SK-N-SH (cell line): ENCODE measurements around the gene ABCG1.

Source experiments
- CTCF ChIP-seq: fragments of 200-600 bp; sonication (generic); IDR thresholded peaks from 2 replicates; pipeline ENCODE4 v1.6.1; 2017; ENCODE audit warnings: antibody characterized with exemption, mild to moderate bottlenecking, moderate library complexity
- EP300 ChIP-seq, 2 experiments: IDR thresholded peaks; 2 replicates each; pipeline versions ENCODE4 v1.4.0 to v1.6.1; 2012; ENCODE audit warnings: borderline replicate concordance in 1 of 2, low read depth in 1 of 2, low read length in 1 of 2
- EZH2phosphoT487 ChIP-seq: fragments of 200-600 bp; sonication (generic); IDR thresholded peaks from 2 replicates; pipeline ENCODE4 v1.6.1; 2017; ENCODE audit warnings: low read depth, mixed run types, mild to moderate bottlenecking, antibody characterized with exemption, moderate library complexity, borderline replicate concordance
- FOXJ3 ChIP-seq: sonication (generic); formaldehyde crosslinking; IDR thresholded peaks from 2 replicates; pipeline ENCODE4 v1.5.1; 2020; ENCODE audit warnings: mild to moderate bottlenecking, missing genetic modification reagents
- GABPA ChIP-seq: IDR thresholded peaks from 2 replicates; pipeline ENCODE4 v1.4.0; 2012; ENCODE audit warnings: low read depth, mild to moderate bottlenecking
- JUND ChIP-seq: IDR thresholded peaks from 2 replicates; pipeline ENCODE4 v1.4.0; 2012
- MXI1 ChIP-seq: IDR thresholded peaks from 2 replicates; pipeline ENCODE4 v1.6.1; 2012; ENCODE audit warnings: mild to moderate bottlenecking, low read depth, low read length, improper control_type of control experiment
- NFIC ChIP-seq: IDR thresholded peaks from 2 replicates; pipeline ENCODE4 v1.4.0; 2012; ENCODE audit warnings: borderline replicate concordance
- POLR2AphosphoS5 ChIP-seq: IDR thresholded peaks from 2 replicates; pipeline ENCODE4 v1.6.1; 2012; ENCODE audit warnings: low read depth, low read length
- RCOR1 ChIP-seq: fragments of 150-350 bp; IDR thresholded peaks from 2 replicates; pipeline ENCODE4 v1.6.1; 2017; ENCODE audit warnings: antibody characterized with exemption, low read length
- SIN3A ChIP-seq: IDR thresholded peaks from 2 replicates; pipeline ENCODE4 v1.6.1; 2012; ENCODE audit warnings: low read depth, mild to moderate bottlenecking, low read length, moderate library complexity, borderline replicate concordance
- SMC3 ChIP-seq: IDR thresholded peaks from 2 replicates; pipeline ENCODE4 v1.6.1; 2012; ENCODE audit warnings: low read depth, low read length, improper control_type of control experiment
- TAF1 ChIP-seq: IDR thresholded peaks from 2 replicates; pipeline ENCODE4 v1.6.1; 2012; ENCODE audit warnings: low read depth, mild to moderate bottlenecking, low read length, moderate library complexity, borderline replicate concordance
- TF ChIP-seq, protein P1 (sequence below): IDR thresholded peaks from 2 replicates; pipeline ENCODE4 v1.4.0; 2012; ENCODE audit warnings: low read depth, borderline replicate concordance

GRCh38 chr21:42187976-42188653 lies 30.8 kb upstream of the ABCG1 start:
- TF ChIP-seq CTCF (no peak), SIN3A (no peak), POLR2AphosphoS5 (no peak), GABPA (no peak), EZH2phosphoT487 (no peak), JUND (no peak), SMC3 (no peak), EP300 (IDR thresholded peaks at IDR 0.05; ENCODE audit: borderline replicate concordance in 1 of 2, low read depth in 1 of 2, low read length in 1 of 2) (no peak), TAF1 (no peak), MXI1 (no peak), RCOR1 (no peak), FOXJ3 (CRISPR knock-in tag) (no peak), NFIC (no peak)
- TF ChIP-seq, protein P1, sequence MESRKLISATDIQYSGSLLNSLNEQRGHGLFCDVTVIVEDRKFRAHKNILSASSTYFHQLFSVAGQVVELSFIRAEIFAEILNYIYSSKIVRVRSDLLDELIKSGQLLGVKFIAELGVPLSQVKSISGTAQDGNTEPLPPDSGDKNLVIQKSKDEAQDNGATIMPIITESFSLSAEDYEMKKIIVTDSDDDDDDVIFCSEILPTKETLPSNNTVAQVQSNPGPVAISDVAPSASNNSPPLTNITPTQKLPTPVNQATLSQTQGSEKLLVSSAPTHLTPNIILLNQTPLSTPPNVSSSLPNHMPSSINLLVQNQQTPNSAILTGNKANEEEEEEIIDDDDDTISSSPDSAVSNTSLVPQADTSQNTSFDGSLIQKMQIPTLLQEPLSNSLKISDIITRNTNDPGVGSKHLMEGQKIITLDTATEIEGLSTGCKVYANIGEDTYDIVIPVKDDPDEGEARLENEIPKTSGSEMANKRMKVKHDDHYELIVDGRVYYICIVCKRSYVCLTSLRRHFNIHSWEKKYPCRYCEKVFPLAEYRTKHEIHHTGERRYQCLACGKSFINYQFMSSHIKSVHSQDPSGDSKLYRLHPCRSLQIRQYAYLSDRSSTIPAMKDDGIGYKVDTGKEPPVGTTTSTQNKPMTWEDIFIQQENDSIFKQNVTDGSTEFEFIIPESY: no peak
